HCEC 1CT (cell line): ENCODE results near the gene TMEM255B.
"Not testable (repeated sequence)": the region's sequence is repeated elsewhere in the genome, so short reads cannot be mapped to it uniquely, and the experiment has no call there.

ENCODE experiments used
- DNase-seq: peaks from one replicate; pipeline ENCODE4 v3.0.0-alpha.2; 2017

TMEM255B gene

GRCh38 chr13:113820813-113821651 lies 62.0 kb downstream of the TMEM255B start:
- peak; percentile 99 for DNase-seq

DNA sequence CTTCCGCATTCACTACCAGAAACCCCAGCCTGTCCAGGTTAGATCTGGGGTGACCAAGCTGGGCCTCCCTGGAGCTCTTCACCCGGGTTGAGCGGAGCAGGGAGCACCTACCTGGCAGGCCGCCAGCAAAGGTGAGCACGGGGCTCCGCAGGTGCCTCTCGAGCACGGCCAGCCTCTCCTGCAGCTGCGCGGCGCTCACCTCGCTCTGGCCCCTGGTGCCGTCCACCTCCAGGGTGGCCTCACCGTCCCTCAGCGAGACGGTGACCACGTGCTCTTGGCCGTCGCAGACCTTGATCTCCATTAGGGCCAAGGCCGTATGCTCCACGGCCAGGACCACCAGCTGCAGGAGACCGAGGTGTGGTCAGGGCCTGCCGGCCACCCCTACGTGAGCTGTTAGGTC lies 62.8 kb downstream of the TMEM255B start:
- no peak for DNase-seq

- no peak for DNase-seq
Observed at GRCh38 chr13:113822266-113822665, 63.2 kb downstream of the TMEM255B start.

DNA sequence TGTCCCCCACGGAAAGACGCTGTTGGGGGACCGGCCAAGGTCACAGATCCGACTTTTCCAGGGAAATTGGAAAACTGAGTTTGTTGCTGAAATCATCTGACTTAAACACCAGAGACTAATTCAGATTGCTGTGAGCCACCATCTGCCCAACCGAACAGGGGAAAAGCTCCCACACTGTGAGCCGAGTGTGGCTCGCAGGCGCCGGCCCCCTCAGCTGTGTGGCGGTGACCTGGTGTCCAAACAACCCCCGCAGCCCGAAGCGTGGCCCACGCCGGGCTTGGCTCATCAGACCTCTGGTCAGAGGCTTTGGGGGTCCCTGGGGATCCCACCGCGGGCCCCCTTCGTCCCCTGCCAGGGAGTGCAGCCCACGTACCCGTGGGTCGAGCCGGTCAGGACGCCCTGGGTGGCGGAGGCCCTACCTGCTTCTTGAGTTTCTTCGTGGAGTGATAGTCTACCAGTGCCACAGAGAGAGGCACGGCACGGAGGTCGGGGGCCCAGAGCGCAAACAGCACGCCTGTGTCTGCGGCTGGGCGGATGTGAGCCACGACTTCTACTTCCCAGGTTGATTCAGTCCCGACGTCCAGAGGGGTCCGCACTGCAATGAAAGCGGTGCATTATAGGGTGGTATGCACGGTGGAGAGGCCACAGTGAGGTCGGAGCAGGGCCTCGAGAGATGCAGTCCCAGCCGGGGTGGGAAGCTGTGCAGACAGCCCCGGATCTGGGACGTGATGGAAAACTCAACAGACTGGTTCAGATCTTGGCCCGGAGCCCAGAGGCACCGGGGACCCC lies 64.1 kb downstream of the TMEM255B start:
- DNase-seq = no peak

- DNase-seq = no peak
Observed at GRCh38 chr13:113823771-113824170, 64.7 kb downstream of the TMEM255B start.

DNA sequence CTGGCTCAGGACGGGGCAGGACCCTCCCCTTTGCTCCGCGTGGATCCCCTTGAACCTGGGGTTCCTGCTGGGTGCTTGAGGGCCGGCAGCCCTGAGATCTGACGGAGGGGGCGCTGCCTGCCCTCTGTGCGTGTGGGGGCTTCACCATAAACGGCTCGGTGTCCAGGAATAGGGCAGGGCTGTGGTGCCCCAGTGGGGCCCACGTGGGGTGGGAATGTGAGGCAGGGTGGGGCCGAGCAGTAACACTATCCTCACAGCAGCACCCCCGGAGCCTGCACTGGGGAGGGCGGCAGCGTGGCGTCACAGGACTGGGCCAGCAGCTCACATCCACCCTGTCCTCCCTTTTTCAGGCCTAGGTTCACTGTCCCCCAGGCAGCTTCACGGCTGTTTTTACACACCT lies 66.8 kb downstream of the TMEM255B start:
- no peak for DNase-seq

- DNase-seq = not testable (repeated sequence)
Observed at GRCh38 chr13:113826446-113826845, 67.4 kb downstream of the TMEM255B start.

- DNase-seq = no peak
Observed at GRCh38 chr13:113827021-113827420, 68.0 kb downstream of the TMEM255B start.

DNA sequence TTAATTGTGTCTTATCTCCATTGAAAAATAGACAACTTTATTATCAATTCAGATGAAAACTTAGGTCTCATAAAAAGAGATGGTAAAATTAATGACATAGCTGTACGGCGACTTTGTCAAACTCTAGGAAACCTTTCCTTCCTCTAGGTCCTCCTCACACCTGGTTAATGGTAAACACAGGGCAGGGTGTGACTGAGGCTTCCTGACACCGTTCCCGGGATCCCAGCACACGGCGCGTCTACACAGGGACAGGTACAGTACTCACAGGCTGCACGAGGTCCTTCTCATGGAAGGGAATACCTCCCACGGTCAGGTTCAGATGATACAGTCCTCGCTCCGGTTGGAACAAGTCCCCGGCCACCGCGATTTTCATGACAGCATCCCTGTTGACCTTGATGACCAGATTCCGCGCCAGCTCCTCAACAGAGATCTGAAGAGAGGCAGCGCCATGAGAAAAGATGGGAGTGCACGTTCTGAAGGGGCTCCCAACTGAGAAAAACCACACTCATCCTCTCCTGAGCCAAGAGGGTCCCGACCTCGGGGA lies 69.3 kb downstream of the TMEM255B start:
- no peak for DNase-seq

DNA sequence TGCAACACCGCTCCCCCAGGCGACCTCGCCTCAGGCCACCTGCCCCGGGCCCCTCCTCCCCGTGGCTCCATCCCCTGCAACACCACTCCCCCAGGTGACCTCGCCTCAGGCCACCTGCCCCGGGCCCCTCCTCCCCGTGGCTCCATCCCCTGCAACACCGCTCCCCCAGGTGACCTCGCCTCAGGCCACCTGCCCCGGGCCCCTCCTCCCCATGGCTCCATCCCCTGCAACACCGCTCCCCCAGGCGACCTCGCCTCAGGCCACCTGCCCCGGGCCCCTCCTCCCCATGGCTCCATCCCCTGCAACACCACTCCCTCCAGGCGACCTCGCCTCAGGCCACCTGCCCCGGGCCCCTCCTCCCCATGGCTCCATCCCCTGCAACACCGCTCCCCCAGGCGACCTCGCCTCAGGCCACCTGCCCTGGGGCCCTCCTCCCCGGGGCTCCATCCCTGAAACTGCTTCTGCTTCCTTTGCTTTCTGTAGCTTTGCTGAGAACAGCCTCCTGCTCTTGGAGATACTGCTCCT lies 71.5 kb downstream of the TMEM255B start:
- not testable (repeated sequence) for DNase-seq

DNA sequence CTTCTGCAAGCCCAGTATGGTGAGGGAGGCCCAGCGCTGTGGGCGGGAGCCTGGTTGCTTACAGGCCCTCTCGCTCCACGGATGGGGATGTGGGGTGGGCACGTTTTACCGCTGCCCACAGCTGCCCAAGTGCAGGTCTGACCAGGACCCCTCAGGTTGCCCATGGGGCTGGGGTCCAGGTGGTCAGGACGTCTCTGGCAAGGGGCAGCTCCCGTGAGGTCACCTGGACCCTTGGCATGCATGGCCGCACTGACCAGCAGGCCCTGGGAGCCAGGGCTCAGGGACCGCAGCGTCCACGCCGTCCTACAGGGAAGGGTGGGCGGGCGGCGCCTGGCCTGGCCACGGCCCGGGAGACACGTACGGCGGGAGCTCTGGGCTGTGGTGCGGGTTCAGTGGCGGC lies 72.0 kb downstream of the TMEM255B start:
- DNase-seq = no peak

GRCh38 chr13:113832205-113832604 lies 73.2 kb downstream of the TMEM255B start:
- DNase-seq = no peak

DNA sequence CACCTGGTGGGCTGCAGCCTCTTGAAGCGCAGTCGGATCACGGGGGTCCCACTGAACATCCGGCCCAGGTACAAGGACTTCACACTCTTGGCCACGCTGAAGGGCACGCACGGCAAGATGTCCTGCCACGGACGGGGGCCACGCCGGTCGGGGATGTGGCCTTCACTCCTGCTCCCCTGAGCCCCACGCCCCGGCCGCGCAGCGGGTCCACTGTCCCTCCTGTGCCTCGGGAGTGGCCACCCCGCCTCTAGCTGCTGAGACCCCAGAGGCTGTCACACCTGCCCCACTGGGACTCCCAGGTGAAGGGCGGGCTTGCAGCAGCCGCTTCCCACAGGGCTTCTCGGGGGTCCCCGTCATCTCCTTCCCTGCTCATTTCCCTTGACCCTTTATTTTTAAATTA lies 73.6 kb downstream of the TMEM255B start:
- DNase-seq = no peak

- DNase-seq = no peak
Observed at GRCh38 chr13:113833111-113833830, 74.2 kb downstream of the TMEM255B start.

DNA sequence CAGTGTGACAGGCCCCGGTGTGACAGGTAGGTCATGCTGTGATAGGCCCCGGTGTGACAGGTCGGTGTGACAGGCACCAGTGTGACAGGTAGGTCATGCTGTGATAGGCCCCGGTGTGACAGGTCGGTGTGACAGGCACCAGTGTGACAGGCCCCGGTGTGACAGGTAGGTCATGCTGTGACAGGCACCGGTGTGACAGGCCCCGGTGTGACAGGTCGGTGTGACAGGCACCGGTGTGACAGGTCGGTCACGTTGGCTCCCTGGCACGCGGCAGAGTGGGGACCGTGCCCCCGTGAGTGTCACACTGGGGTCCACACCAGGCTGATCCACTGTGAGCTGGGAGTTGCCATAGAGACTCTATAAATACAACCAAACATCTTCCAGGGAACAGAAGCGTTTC lies 75.0 kb downstream of the TMEM255B start:
- not testable (repeated sequence) for DNase-seq

GRCh38 chr13:113834496-113835200 lies 75.6 kb downstream of the TMEM255B start:
- DNase-seq = no peak

DNA sequence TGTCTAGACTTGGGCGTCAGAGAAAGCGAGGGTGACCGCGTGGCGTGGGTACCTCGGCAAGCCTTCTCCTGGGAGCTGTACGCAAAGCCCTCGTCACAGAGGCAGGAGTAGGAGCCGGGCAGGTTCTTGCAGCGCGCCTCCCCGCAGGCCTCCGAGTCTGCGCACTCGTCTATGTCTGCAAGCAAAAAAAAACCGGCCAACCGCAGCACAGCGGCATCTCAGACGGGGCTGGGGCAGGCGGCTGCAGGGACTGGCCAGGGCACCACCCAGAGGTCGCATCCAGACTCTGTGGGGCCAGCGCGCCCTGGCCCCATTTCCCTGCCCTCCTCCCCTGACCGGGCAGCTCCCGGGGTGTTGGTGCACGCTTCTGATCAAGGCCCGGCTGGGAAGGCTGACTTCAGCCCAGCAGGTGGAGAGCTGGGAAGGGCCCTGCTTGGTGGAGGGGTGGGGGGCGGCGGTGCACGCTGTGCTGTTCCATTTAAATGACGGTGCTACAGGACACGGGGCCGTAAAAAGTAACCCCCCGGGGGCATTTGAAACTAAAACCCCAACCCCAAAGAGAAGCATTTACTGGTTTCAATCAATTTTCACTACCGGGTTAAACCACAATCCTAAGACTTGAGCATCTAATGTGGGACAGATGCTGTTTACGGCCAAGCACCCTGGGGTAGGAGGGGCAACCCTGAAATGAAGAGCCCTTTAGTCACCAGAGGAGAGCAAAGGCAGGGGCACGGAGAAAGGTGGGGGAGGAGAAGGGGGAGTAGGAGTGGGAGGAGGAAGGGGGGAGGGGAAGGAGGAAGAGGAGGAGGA lies 76.6 kb downstream of the TMEM255B start:
- DNase-seq = peak; percentile 82

DNA sequence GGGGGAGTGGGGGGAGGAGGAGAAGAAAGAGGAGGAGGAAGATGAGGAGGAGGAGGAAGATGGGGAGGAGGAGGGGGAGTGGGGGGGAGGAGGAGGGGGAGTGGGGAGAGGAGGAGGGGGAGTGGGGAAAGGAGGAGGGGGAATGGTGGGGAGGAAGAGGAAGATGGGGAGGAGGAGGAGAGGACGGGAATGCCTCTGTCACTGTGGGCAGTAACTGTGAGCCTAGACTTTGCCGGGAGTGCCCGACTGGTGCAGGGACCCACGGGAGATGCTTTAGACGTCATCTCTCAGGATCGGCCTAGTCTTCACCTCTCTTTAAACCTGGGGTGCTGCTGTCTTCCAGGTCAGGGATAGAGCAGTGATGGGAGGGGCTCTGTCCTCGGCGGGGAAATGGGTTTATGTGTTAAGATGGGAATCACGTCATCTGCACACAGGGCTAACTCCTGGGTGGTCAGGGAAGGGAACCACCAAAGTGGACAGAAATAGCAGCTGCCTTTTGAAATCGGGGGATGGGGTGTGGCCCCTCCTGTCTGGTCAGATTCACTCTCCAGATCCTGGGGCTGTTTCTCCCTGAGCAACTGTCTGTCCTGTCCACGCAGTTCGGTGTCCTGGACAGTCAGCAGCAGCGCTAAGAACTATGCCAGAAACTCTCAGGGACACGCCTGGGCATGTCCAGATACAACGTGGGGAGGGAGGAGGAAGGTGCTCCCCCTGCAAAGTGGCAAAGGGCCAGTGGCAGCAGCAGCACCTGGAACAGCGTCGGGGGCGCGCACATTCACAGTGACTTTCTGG lies 77.9 kb downstream of the TMEM255B start:
- DNase-seq = peak; percentile 84

DNA sequence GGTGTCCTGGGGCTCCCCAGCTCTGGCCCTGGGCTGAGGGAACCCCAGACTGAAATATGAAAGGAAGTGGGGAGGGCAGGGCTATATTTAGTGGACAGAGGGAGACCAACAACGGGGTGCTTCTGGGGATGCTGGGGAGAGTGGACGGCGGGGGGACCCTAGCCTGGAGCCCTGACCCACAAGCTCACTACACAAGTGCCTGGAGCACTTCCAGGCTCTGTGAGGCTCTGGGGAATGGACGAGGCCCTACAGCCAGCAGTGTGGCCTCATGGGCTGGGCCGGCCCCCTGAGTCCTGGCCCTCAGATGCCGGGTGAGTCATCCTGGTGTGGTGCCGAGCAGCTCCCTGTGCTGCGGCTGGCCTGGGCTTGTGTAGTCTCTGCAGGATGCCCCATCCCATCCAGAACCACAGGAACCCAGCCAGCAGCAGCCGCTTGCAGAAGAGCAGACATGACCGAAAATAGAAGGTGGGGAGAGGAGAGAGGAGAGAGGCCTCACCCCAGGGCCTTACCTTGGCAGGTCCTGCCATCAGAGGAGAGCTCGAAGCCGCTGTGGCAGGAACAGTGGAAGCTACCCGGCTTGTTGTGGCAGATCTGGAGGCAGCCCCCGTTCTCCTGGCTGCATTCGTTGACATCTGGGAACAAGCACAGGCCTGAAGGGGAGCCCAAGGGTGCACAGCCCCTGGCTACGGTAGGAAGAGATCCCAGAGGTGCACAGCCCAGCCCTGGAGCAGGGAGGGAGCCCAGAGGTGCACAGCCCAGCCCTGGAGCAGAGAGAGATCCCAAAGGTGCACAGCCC lies 78.7 kb downstream of the TMEM255B start:
- DNase-seq = peak; percentile 98
